DMS153 (cell line): ENCODE results near the gene RBM15B.

Source experiments
- DNase-seq: peaks from one replicate; lab custom pipeline; 2025; lab: John Stamatoyannopoulos, UW

Gene RBM15B

DNA sequence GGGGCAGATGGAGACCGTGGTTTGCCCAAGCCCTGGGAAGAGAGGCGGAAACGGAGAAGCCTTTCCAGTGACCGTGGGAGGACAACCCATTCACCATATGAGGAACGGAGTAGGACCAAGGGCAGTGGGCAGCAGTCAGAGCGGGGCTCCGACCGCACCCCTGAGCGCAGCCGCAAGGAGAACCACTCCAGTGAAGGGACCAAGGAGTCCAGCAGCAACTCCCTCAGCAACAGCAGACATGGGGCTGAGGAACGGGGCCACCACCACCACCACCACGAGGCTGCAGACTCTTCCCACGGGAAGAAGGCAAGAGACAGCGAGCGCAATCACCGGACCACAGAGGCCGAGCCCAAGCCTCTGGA is 2.0 kb downstream of the RBM15B start:
- DNase-seq: no peak

GRCh38 chr3:51393564-51393963 is 2.5 kb downstream of the RBM15B start:
- DNase-seq: no peak

- no peak for DNase-seq
Observed at GRCh38 chr3:51394541-51394940, 3.5 kb downstream of the RBM15B start.

- DNase-seq: no peak
Observed at GRCh38 chr3:51395493-51396213, 4.6 kb downstream of the RBM15B start.

DNA sequence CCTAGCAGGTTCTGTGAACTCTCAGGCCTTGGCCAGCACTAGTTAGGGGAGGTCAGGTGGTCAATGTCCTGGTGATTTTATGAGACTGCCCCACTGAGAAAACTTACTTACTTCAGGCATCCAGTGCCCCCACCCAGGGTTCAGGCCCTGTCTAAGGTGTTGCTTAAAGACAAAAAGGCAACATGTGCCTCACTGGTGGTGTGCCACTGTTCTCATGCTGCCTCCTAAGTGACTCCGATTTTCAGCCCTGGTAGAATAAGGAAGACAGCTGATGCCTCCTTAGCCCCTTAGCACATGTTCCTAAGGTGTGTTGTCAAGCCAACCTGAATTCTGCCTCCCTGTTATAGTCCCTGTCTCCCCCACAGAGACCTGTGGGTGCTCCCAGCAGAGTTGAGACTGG is 5.3 kb downstream of the RBM15B start:
- DNase-seq: no peak

GRCh38 chr3:51397392-51397791 is 6.3 kb downstream of the RBM15B start:
- DNase-seq: no peak

GRCh38 chr3:51398595-51399310 is 7.7 kb downstream of the RBM15B start:
- DNase-seq: no peak

DNA sequence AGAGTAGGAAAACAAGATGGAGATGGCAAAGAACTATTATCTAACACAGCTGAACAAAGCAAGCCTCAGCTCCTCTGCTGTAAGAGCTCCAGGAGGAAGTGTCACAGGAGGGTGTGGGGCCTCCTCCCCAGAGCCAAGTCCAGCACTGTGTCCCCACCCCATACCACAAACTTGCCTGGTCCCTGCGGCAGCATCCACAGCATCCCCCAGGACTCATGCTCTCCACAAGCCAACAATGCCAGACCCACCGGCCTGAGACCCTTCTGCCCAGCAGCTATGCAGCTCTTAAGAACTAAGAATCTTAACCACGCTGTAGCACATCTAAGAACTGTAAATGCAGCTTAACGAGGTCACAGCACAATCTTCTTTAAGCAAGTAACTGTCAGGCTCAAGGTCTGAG is 9.1 kb downstream of the RBM15B start:
- DNase-seq: no peak

DNA sequence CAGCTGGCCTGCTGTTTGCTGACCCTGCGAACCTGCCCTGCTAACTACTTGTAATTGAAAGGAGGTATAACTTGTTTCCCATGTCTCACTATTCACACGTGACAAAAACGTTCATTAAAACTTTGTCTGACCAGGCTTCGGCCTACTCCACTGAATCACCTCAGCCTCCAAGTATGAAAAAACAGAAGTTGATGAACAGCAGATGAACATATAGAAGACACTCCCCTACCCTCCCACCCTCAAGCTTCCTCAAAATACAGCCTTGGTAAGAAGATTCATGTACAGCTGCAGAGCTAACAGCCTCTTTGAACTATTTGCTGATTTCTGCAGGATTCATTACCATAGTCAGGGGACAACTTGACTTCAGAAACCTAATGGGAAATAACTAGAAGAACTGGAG is 10.7 kb downstream of the RBM15B start:
- no peak for DNase-seq

DNA sequence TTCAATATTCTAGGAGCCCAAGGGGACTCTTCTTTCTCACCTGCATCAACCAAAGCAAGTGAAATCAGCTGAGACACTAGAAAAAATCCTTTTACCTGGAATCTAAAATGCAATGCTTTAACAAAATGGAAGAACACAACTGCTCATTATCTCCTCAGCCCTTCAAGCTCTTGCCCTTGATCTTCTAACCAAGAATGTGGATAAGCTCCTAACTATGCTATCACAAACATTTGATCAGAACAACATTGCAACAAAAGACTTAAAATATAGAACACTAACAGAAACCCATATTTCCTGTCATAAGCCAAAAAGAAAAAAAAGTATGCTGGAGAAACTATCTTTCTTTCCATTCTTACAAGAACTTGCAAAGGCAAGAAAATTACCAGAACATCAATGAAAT is 12.6 kb downstream of the RBM15B start:
- DNase-seq: no peak

DNA sequence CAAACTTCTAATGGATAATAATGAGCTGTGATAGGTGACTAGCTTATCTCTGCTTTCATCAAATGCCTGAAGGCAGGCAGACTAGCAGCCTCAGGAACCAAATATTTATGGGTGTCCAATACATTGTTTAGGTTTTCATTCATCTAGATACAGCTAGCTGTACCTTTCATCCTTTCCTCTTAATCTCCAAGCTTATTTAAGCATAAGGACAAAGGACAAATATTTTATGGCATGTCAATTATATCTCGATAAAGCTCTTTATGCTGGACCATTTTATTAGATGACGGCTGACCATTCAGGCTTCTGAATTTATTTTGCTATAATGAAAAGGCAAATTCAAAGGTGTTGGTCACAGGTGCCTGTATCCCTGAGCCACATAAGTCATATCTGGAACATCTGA is 16.9 kb downstream of the RBM15B start:
- no peak for DNase-seq

GRCh38 chr3:51408813-51409212 is 17.7 kb downstream of the RBM15B start:
- DNase-seq: no peak

DNA sequence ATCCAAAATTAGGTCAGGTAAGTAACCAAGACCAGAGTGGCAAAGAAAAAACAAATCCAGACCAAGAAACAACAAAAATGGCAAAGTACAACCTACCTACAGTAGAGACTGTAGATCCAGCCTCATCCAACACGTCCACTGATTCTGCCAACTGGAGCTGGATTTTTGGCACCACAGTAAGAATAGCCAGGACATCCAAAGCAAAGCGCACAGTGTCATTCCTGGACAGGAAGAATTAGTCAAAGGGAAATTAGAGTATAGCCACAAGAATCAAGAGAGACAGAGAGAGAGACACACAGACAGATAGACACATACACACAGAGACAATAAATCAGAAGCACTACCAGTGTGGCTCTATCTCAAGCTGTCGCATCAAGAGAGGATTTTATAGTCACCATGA is 31.1 kb downstream of the RBM15B start:
- DNase-seq: no peak

DNA sequence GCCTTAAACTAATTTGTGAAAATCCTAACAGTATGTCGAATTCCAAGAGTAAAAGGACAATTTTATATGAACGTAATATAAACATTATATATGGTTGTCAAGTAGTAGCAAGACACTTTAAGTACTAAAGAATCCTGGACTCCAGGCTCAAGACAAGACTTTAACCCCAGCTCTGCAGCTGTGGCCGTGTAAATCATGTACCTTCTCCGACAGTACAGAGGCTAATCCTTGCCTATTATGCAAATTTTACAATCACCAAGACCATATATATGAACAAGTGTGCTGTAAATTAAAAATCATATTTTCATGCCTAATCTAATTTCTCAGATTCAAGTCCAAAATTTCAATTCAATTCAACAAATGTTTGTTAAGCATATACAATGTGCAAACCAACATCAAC is 35.8 kb downstream of the RBM15B start:
- DNase-seq: no peak

- DNase-seq: no peak
Observed at GRCh38 chr3:51429138-51429537, 38.1 kb downstream of the RBM15B start.

DNA sequence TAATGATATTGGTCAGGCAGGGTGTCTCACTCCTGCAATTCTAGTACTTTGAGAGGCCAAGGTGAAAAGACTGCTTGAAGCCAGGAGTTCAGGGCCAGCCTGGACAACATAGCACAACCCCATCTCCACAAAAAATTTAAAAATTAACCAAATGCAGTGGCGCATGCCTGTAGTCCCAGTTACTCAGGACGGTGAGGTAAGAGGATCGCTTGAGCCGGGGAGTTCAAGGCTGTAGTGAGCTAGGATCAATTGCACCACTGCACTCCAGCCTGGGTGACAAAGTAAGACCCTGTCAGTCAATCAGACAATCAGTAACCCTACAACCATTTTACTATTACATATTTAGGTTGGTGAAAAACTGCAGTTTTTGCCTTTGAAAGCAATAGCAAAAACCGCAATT is 43.0 kb downstream of the RBM15B start:
- no peak for DNase-seq

DNA sequence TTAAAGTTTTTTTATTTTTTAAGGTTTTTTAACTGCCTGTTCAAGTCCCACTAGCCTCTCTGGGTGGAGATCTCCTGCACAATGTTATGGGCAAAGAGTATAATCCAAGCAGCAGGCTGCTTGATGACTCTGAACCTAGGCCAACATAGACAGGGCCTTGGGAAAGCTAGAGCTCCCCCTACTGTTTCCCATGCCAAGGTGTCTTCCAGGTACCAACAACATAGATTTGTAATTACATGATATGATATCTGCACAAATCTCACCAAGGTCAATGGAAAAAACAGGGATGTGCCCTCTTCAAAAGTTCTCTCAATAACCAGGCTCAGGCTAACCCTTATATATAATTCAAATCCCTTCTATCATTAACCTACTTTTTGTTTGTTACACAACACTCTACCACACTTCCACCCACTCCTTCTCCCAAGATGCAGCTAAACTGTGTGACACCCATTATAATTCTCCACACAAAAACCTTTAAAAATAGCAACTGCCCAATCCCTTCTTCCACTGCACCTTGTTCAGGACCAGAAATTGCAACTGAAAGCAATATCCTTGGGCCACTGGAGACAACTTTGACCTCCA is 43.8 kb downstream of the RBM15B start:
- DNase-seq: no peak

DNA sequence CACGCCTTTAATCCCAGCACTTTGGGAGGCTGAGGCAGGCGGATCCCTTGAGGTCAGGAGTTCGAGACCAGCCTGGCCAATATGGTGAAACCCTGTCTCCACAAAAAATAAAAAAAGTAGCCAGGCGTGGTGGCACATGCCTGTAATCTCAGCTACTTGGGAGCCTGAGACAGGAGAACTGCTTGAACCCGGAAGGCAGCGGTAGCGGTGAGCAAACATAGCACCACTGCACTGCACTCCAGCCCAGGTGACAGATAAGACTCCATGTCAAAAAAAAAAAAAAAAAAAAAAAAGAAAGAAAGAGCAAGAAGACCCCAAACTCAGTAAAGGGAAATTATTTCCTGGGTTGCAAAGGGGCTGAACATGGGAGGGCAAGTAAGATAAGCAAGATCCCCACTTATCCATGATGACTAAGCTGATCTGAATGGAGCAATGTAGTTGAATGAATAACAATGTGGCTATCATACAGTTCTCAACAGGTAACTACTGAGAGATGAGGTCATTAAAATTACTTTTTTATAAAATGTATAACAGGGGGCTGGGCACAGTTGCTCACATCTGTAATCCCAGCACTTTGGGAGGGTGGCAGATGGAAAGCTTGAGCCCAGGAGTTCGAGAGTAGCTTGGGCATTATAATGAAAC is 46.0 kb downstream of the RBM15B start:
- DNase-seq: no peak

DNA sequence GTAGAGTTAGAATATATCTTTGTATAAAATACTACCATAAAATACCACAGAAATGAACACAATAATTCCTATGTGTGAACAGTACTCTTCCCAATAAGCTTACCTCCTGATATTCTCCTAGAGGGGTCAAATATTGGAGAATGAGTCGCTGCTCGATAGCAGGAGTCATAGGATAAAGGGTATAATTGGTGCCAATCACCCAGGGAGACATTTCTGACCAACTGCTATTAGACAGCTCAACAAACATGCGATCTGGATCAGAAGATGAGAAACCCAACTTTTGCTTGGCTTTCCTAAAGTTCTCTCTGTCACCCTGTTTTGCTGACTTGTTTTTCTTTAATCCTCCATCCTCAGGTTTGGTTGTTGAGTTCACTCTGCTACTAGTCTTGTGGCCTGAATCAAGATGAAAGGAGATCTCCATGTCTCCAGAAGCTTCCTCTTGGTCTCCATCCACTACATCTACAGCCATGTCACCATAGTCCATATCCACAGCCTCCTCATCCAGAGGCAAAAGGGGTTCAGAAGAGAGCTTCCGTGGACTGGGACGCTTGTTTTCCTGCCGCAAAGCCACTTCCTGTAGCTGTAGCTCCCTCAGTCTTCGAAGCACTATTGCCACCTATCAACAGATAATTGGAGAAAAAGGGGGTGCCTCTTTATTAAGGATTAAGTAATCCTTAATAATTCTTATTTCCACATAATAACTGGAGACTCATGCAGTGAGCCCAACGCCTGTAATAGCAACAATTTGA is 50.4 kb downstream of the RBM15B start:
- DNase-seq: no peak

GRCh38 chr3:51445544-51446280 is 54.6 kb downstream of the RBM15B start:
- no peak for DNase-seq
